ENCODE results near the gene TRERF1. TPM values are rescaled to one million over a fixed set of nuclear protein-coding genes. Genes with fewer than 3 reads are reported as not detected.

The TRERF1 gene
- total RNA-seq, 1 donor = 12.0 TPM

GRCh38 chr6:42431877-42432276 lies 19.8 kb downstream of the TRERF1 start:
- TF ChIP-seq CTCF (IDR thresholded peaks at IDR 0.05; ENCODE audit: insufficient read depth, low read length) = no peak
- no peak overlapping the region for H3K4me3 ChIP-seq (ENCODE audit: low read depth, low read length)
- no peak for DNase-seq (ENCODE audit: low read depth)

GRCh38 chr6:42431356-42431755 lies 20.4 kb downstream of the TRERF1 start:
- no peak for DNase-seq (ENCODE audit: low read depth)
- no peak for TF ChIP-seq CTCF (IDR thresholded peaks at IDR 0.05; ENCODE audit: insufficient read depth, low read length)
- H3K4me3 ChIP-seq (ENCODE audit: low read depth, low read length) = no peak overlapping the region

GRCh38 chr6:42429836-42430235 lies 21.9 kb downstream of the TRERF1 start:
- no peak overlapping the region for H3K4me3 ChIP-seq (ENCODE audit: low read depth, low read length)
- DNase-seq (ENCODE audit: low read depth) = no peak
- TF ChIP-seq CTCF (IDR thresholded peaks at IDR 0.05; ENCODE audit: insufficient read depth, low read length) = no peak

- no peak for DNase-seq (ENCODE audit: low read depth)
- H3K4me3 ChIP-seq (ENCODE audit: low read depth, low read length) = no peak overlapping the region
- no peak for TF ChIP-seq CTCF (IDR thresholded peaks at IDR 0.05; ENCODE audit: insufficient read depth, low read length)
Measured at GRCh38 chr6:42429042-42429585, 22.6 kb downstream of the TRERF1 start.

DNA sequence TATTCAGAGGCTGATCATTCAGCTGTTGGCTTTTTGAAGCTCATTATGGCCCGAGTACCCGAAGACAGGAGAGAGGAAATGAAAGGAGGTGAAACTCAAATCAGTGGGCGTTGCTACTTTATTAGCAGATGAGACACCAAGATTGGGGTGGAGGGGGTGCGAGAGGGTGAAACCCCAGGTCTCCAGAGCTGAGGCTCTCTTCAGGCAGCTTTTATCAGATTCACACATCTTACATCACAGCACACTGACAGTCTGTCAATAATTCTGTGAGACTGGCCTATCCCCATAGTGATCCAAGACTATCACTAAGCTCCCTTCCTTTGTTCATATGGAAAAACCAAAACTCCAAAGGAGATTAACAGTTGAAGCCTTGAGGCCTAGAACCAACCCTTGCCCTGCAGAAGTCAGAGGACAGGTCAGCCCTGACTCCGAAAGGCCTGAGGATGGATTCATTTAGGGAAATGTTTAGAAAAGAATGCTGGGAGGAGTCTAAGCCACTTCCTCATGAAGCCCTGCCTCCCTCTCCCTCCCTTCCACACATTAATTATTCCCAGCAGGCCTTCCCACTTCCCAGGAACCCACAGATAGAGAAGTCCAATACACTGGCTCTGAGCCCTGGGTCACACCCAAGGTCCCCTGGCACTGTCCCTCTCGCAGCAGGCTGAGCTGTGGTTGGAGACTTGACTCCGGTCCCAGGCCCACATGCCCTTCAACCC lies 23.2 kb downstream of the TRERF1 start:
- H3K4me3 ChIP-seq (ENCODE audit: low read depth, low read length) = no peak overlapping the region
- peak; percentile 61 for DNase-seq (ENCODE audit: low read depth)
- TF ChIP-seq CTCF (IDR thresholded peaks at IDR 0.05; ENCODE audit: insufficient read depth, low read length) = no peak

- no peak for TF ChIP-seq CTCF (IDR thresholded peaks at IDR 0.05; ENCODE audit: insufficient read depth, low read length)
- H3K4me3 ChIP-seq (ENCODE audit: low read depth, low read length) = no peak overlapping the region
- peak; percentile 30 for DNase-seq (ENCODE audit: low read depth)
Measured at GRCh38 chr6:42427871-42428270, 23.9 kb downstream of the TRERF1 start.

Measured in fibroblast of the aortic adventitia (primary cell).